ENCODE results near the gene STMN3. TPM values are rescaled to one million over a fixed set of nuclear protein-coding genes. Genes with fewer than 3 reads are reported as not detected.

Gene STMN3
- total RNA-seq, 1 donor from 2014 or later: 6.1 TPM

- POLR2A ChIA-PET: no interaction called here
- no peaks in the 10 kb centered on the region for H3K27me3 Mint-ChIP-seq
- intact Hi-C loops (cut with micrococcal nuclease): loop anchor here (5.0 kb wide), 1 partner anchor 42 kb away; the partner anchor contains the start of genes LIME1 and SLC2A4RG
- H3K9me3 Mint-ChIP-seq: no peaks in the 10 kb centered on the region
- CTCF ChIA-PET: no interaction called here
- peaks cover 19% of the 10 kb centered on the region for H3K4me1 Mint-ChIP-seq
- no peak overlapping the region for H3K27ac Mint-ChIP-seq
- TF ChIP-seq CTCF (IDR thresholded peaks at IDR 0.05): no peak
- ATAC-seq (ENCODE audit: low read depth) (no peak), DNase-seq (no peak)
- H3K4me3 Mint-ChIP-seq: no peak overlapping the region
- H3K36me3 Mint-ChIP-seq (ENCODE audit: low read depth): peaks cover 4% of the 10 kb centered on the region
Observed at GRCh38 chr20:63694584-63695423, 41.6 kb upstream of the STMN3 start.

- intact Hi-C loops (cut with micrococcal nuclease): no loop called here
- no peak for TF ChIP-seq CTCF (IDR thresholded peaks at IDR 0.05)
- DNase-seq (no peak), ATAC-seq (ENCODE audit: low read depth) (no peak)
- Mint-ChIP-seq H3K27me3 (no peaks in the 10 kb centered on the region), H3K27ac (no peak overlapping the region), H3K4me3 (no peak overlapping the region), H3K4me1 (peaks cover 15% of the 10 kb centered on the region), H3K9me3 (no peaks in the 10 kb centered on the region), H3K36me3 (ENCODE audit: low read depth) (peaks cover 4% of the 10 kb centered on the region)
- ChIA-PET CTCF (no interaction called here), POLR2A (no interaction called here)
Observed at GRCh38 chr20:63693733-63694583, 40.7 kb upstream of the STMN3 start.

GRCh38 chr20:63693083-63693732 lies 40.0 kb upstream of the STMN3 start:
- no peak for TF ChIP-seq CTCF (IDR thresholded peaks at IDR 0.05)
- intact Hi-C loops (cut with micrococcal nuclease): no loop called here
- H3K9me3 Mint-ChIP-seq: no peaks in the 10 kb centered on the region
- ChIA-PET CTCF (no interaction called here), POLR2A (no interaction called here)
- peaks cover 15% of the 10 kb centered on the region for H3K4me1 Mint-ChIP-seq
- H3K27me3 Mint-ChIP-seq: no peaks in the 10 kb centered on the region
- no peak for DNase-seq
- H3K27ac Mint-ChIP-seq: no peak overlapping the region
- peaks cover 4% of the 10 kb centered on the region for H3K36me3 Mint-ChIP-seq (ENCODE audit: low read depth)
- no peak overlapping the region for H3K4me3 Mint-ChIP-seq
- ATAC-seq (ENCODE audit: low read depth): no peak

- Mint-ChIP-seq H3K4me1 (peaks cover 15% of the 10 kb centered on the region), H3K36me3 (ENCODE audit: low read depth) (peaks cover 4% of the 10 kb centered on the region), H3K4me3 (no peak overlapping the region), H3K9me3 (no peaks in the 10 kb centered on the region), H3K27ac (no peak overlapping the region), H3K27me3 (no peaks in the 10 kb centered on the region)
- POLR2A ChIA-PET: no interaction called here
- ATAC-seq (ENCODE audit: low read depth) (no peak), DNase-seq (no peak)
- CTCF ChIA-PET: no interaction called here
- intact Hi-C loops (cut with micrococcal nuclease): no loop called here
- no peak for TF ChIP-seq CTCF (IDR thresholded peaks at IDR 0.05)
Observed at GRCh38 chr20:63692436-63693082, 39.3 kb upstream of the STMN3 start.

Data from activated B cell treated with CpG ODN at 0.5 μM for 24 hours (primary cell).